Measurements from ENCODE around the gene GTF2IRD1. TPM values are rescaled to one million over a fixed set of nuclear protein-coding genes. Genes with fewer than 3 reads are reported as not detected.

The GTF2IRD1 gene
- total and polyA plus RNA-seq, 2 of the 4 experiments (the other 2 are of a cell fraction) = 4.1 to 21.9 TPM

DNA sequence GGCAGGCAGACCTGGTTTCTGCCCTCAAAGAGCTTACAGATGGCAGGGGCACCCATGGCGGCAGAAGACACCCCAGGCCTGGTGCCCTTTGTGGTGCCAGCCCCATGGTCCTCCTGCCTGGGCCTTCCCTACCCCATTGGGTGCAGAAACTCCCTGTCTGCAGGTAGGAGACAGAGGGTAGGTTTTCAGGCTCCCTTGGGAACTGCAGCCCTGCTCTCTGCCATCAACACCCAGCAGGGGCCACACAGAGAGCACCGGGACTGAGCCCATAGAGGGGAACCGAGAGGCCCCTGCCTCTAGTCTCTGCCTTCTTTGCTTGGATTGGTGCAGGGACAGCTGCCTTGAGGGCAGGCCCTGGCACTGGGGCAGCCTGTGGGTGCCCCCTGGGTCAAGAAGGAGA is 52.6 kb downstream of the GTF2IRD1 start:
- Histone ChIP-seq H4K8ac (ENCODE audit: low read depth in 2 of 2, low read length in 2 of 2) (no peak overlapping the region), H2BK5ac (ENCODE audit: low read depth, low read length, poor library complexity, severe bottlenecking) (peak overlapping the region; percentile 9), H2BK15ac (ENCODE audit: low read depth, low read length) (no peak overlapping the region; the same call in 2 of the 3 replicates), H3K79me1 (ENCODE audit: low read depth in 1 of 2, low read length in 2 of 2) (peaks cover 25 to 65% of the 10 kb centered on the region in 2 experiments), H2BK20ac (ENCODE audit: low read depth, low read length) (no peak overlapping the region), H3K4me2 (ENCODE audit: low read depth, low read length) (peak overlapping the region; percentile 6; the same call in 1 of the 2 replicates), H2AK5ac (ENCODE audit: low read depth, low read length) (peak overlapping the region; percentile 53; the same call in 1 of the 2 replicates), H3K4ac (ENCODE audit: low read depth, low read length) (peak overlapping the region; percentile 30; the same call in 1 of the 2 replicates), H2AFZ (replicated peaks; ENCODE audit: low read length, poor library complexity) (peak overlapping the region; percentile 5), H3K4me3 (ENCODE audit: insufficient read depth, low read depth, low read length) (no peak overlapping the region), H3K27me3 (ENCODE audit: control insufficient read depth, insufficient read depth, low read length) (no peaks in the 10 kb centered on the region), H3K4me1 (ENCODE audit: control insufficient read depth, insufficient read depth, low read length) (peaks cover 18% of the 10 kb centered on the region), H2BK120ac (ENCODE audit: low read depth, low read length) (0 out of 2 replicates have a peak overlapping the region, but pooled peaks have one; percentile 18), H3K9me1 (ENCODE audit: insufficient read depth, low read length) (peaks cover 17% of the 10 kb centered on the region; the same call in 1 of the 2 replicates), H3K18ac (ENCODE audit: low read depth, low read length) (peak overlapping the region; percentile 1; the same call in 1 of the 2 replicates), H3K23ac (ENCODE audit: low read depth, low read length) (no peak overlapping the region), H4K91ac (ENCODE audit: insufficient read depth, low read depth, low read length) (no peak overlapping the region), H2AK9ac (replicated peaks; ENCODE audit: low read depth, low read length, poor library complexity) (no peak overlapping the region), H3K56ac (ENCODE audit: extremely low read depth, insufficient read depth, low read length) (no peak overlapping the region), H4K20me1 (ENCODE audit: insufficient read depth, low read length) (peaks cover 43% of the 10 kb centered on the region), H3K9ac (ENCODE audit: low read depth, low read length) (no peak overlapping the region), H4K5ac (ENCODE audit: low read depth, low read length) (no peak overlapping the region), H3K36me3 (ENCODE audit: control insufficient read depth, insufficient read depth, low read length) (peaks cover 7% of the 10 kb centered on the region), H3K14ac (replicated peaks; ENCODE audit: low read depth, low read length) (peak overlapping the region; percentile 22), H3K27ac (ENCODE audit: insufficient read depth, low read length) (peak overlapping the region; percentile 55; the same call in 1 of the 2 replicates), H3K9me3 (ENCODE audit: control insufficient read depth, insufficient read depth, low read length) (no peaks in the 10 kb centered on the region)
- no peak for TF ChIP-seq NFE2L2 (IDR thresholded peaks at IDR 0.05; ENCODE audit: low read depth, low read length)
- no peak for TF ChIP-seq RFX5 (IDR thresholded peaks at IDR 0.05; ENCODE audit: low read depth, low read length)
- TF ChIP-seq RCOR1 (IDR thresholded peaks at IDR 0.05; ENCODE audit: insufficient replicate concordance, low read length) = no peak
- TF ChIP-seq POLR2A (IDR thresholded peaks at IDR 0.05; ENCODE audit: low read depth, low read length) = no peak
- no peak for TF ChIP-seq MAFK (IDR thresholded peaks at IDR 0.05; ENCODE audit: low read depth, low read length)
- TF ChIP-seq, protein P1, sequence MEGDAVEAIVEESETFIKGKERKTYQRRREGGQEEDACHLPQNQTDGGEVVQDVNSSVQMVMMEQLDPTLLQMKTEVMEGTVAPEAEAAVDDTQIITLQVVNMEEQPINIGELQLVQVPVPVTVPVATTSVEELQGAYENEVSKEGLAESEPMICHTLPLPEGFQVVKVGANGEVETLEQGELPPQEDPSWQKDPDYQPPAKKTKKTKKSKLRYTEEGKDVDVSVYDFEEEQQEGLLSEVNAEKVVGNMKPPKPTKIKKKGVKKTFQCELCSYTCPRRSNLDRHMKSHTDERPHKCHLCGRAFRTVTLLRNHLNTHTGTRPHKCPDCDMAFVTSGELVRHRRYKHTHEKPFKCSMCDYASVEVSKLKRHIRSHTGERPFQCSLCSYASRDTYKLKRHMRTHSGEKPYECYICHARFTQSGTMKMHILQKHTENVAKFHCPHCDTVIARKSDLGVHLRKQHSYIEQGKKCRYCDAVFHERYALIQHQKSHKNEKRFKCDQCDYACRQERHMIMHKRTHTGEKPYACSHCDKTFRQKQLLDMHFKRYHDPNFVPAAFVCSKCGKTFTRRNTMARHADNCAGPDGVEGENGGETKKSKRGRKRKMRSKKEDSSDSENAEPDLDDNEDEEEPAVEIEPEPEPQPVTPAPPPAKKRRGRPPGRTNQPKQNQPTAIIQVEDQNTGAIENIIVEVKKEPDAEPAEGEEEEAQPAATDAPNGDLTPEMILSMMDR (conservative IDR thresholded peaks at IDR 0.05; ENCODE audit: low read depth, low read length) = no peak
- TF ChIP-seq FOS (IDR thresholded peaks at IDR 0.05; ENCODE audit: low read depth, low read length) = no peak
- TF ChIP-seq MXI1 (IDR thresholded peaks at IDR 0.05; ENCODE audit: borderline replicate concordance, low read depth, low read length) = no peak
- no peak for TF ChIP-seq RAD21 (IDR thresholded peaks at IDR 0.05; ENCODE audit: low read length)
- no peak for TF ChIP-seq CEBPB (IDR thresholded peaks at IDR 0.05; ENCODE audit: low read depth, low read length)
- no peak for TF ChIP-seq ELK1 (IDR thresholded peaks at IDR 0.05; ENCODE audit: borderline replicate concordance, low read depth, low read length)
- no peak for TF ChIP-seq CHD1 (IDR thresholded peaks at IDR 0.05; ENCODE audit: low read depth, low read length)
- TF ChIP-seq SMC3 (IDR thresholded peaks at IDR 0.05; ENCODE audit: low read depth, low read length) = no peak
- TF ChIP-seq USF2 (IDR thresholded peaks at IDR 0.05; ENCODE audit: low read depth, low read length) = no peak
- TF ChIP-seq BHLHE40 (IDR thresholded peaks at IDR 0.05; ENCODE audit: low read depth, low read length) = no peak
- TF ChIP-seq MAZ (IDR thresholded peaks at IDR 0.05; ENCODE audit: borderline replicate concordance, low read depth, low read length) = no peak
- CTCF ChIA-PET = no interaction called here
- ATAC-seq (ENCODE audit: low read depth) (no peak; the same call in 1 of the 2 replicates), DNase-seq (no peak)
- intact Hi-C loops (cut with micrococcal nuclease) (no loop called here), in situ Hi-C loops (cut with MboI; ENCODE audit: low sequenced_read_pairs) (no loop called here), dilution Hi-C loops (cut with HindIII; ENCODE audit: low sequenced_read_pairs, unreplicated experiment) (no loop called here)
- WGBS, 2 experiments (ENCODE audit: extremely low coverage in 2 of 2, insufficient read length in 1 of 2) = 40% methylated on average over 1 of the region's 3 CpGs; no CpG with 5 or more reads in 1 of the 2 experiments
- no TSS peak for BruUV-seq (replicated peaks)
- POLR2A ChIA-PET (ENCODE audit: unreplicated experiment) = no interaction called here

Data from IMR-90 (cell line).